ENCODE results near the gene SAMD1.

- TF ChIP-seq CTCF (IDR thresholded peaks at IDR 0.05; ENCODE audit: low read depth, low read length) (no peak), EZH2phosphoT487 (IDR thresholded peaks at IDR 0.05; ENCODE audit: low read depth) (no peak)
These were observed 28.6 kb downstream of the SAMD1 start, which contains the start of gene PALM3 for GRCh38 chr19:14061751-14062557.
